GM23248 (cell line): ENCODE results near the gene HSF5. TPM values are rescaled to one million over a fixed set of nuclear protein-coding genes. Genes with fewer than 3 reads are reported as not detected.

Experiments
- DNase-seq: peaks from one replicate; pipeline ENCODE4 v3.0.0-alpha.2; 2015
- H2AFZ ChIP-seq: fragments of 200-600 bp; sonication (generic); 2 replicates; pipeline ENCODE4 v1.6.1; 2016; ENCODE audit warnings: antibody characterized with exemption
- H3F3A ChIP-seq: fragments of 200-600 bp; sonication (generic); 2 replicates; pipeline ENCODE4 v1.6.1; 2016; ENCODE audit warnings: mild to moderate bottlenecking, antibody characterized with exemption, mixed run types; ENCODE audit not compliant: insufficient read depth
- H3K27ac ChIP-seq: fragments of 200-600 bp; sonication (generic); 2 replicates; pipeline ENCODE4 v1.5.1; 2016; ENCODE audit warnings: mild to moderate bottlenecking
- H3K27me3 ChIP-seq: fragments of 200-600 bp; sonication (generic); replicated peaks from 2 replicates; pipeline ENCODE4 v1.6.1; 2016; ENCODE audit warnings: mild to moderate bottlenecking; ENCODE audit not compliant: insufficient read depth
- H3K36me3 ChIP-seq: fragments of 200-600 bp; sonication (generic); 2 replicates; pipeline ENCODE4 v1.6.1; 2016; ENCODE audit warnings: low read depth, mild to moderate bottlenecking
- H3K4me1 ChIP-seq: fragments of 200-600 bp; sonication (generic); 2 replicates; pipeline ENCODE4 v1.6.1; 2016; ENCODE audit warnings: mild to moderate bottlenecking; ENCODE audit not compliant: insufficient read depth
- H3K4me2 ChIP-seq: fragments of 200-600 bp; sonication (generic); one replicate; pipeline ENCODE4 v1.6.1; 2016; ENCODE audit warnings: mild to moderate bottlenecking; ENCODE audit not compliant: unreplicated experiment
- H3K4me3 ChIP-seq: fragments of 200-600 bp; sonication (generic); 2 replicates; pipeline ENCODE4 v1.5.1; 2016; ENCODE audit warnings: mild to moderate bottlenecking
- H3K79me2 ChIP-seq: fragments of 200-600 bp; sonication (generic); 2 replicates; pipeline ENCODE4 v1.6.1; 2016; ENCODE audit warnings: mild to moderate bottlenecking; ENCODE audit not compliant: insufficient read depth
- H3K9ac ChIP-seq: fragments of 200-600 bp; sonication (generic); 2 replicates; pipeline ENCODE4 v1.6.1; 2016; ENCODE audit warnings: mild to moderate bottlenecking
- H3K9me2 ChIP-seq: fragments of 200-600 bp; sonication (generic); 2 replicates; pipeline ENCODE4 v1.6.1; 2016; ENCODE audit warnings: mixed run types, mild to moderate bottlenecking, moderate library complexity; ENCODE audit not compliant: insufficient read depth
- H3K9me3 ChIP-seq: fragments of 200-600 bp; sonication (generic); one replicate; pipeline ENCODE4 v1.6.1; 2017; ENCODE audit warnings: low read depth
- H4K20me1 ChIP-seq: fragments of 200-600 bp; sonication (generic); 2 replicates; pipeline ENCODE4 v1.6.0; 2016; ENCODE audit not compliant: insufficient read depth
- EZH2 ChIP-seq: fragments of 200-600 bp; sonication (generic); IDR thresholded peaks from 2 replicates; pipeline ENCODE4 v1.6.1; 2018; ENCODE audit warnings: antibody characterized with exemption, mild to moderate bottlenecking; ENCODE audit not compliant: insufficient read depth, poor library complexity, severe bottlenecking
- EZH2phosphoT487 ChIP-seq: fragments of 200-600 bp; sonication (generic); IDR thresholded peaks from 2 replicates; pipeline ENCODE4 v1.6.1; 2018; ENCODE audit warnings: antibody characterized with exemption, moderate library complexity, mild to moderate bottlenecking, low read depth; ENCODE audit not compliant: insufficient read depth
- WGBS, 2 experiments: methylation state at CpG; one replicate each; pipeline ENCODE4 v1.1.6; 2015 to 2017; ENCODE audit warnings: low lambda C conversion rate in 2 of 2, low coverage in 1 of 2; ENCODE audit errors: missing lambda C conversion rate in 2 of 2; 5-methylcytosine and 5-hydroxymethylcytosine counted together
- in situ Hi-C: fragments of 300-500 bp; cut with MboI; formaldehyde crosslinking; loops from 2 replicates; pipeline ENCODE4 v1.15.0; 2020
- polyA plus RNA-seq: library from polyadenylated mRNA; unstranded; fragments of >200 nt; fragmentation: Nextera tagmentation; extraction: Ambion mirVana; gene quantifications from 2 replicates; pipeline ENCODE4 v1.2.1, GENCODE V29; 2016
- total RNA-seq: library from RNA; depleted of rRNA; stranded (reverse); fragments of >200 nt; shearing (Covaris generic); gene quantifications from 2 replicates; pipeline ENCODE4 v1.2.3, GENCODE V29; 2014

HSF5 gene
- total and polyA plus RNA-seq, 2 experiments from 2014 or later = not detected

DNA sequence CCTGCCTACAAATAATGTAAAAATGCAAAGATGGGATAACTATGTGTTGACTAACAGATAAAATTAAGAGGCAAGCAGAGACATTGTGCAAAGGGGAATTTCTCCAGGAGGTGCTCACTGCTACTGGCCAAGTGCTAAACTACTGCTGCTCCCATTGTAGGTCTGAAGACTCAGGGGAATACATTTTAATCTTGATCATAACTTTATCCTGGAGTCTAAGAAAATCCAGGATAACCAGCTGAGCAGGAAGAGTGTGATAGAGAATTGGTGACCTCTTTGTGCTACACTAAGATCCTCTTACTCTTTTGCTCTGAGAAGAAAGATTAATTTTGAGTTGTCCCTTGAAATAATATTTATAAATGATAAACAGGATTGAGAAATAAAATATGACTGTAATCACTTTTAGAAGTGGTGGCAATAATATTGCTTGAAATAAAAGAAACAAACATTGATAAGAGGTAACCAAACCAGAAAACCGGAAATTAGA is 76.8 kb downstream of the HSF5 start:
- no peaks in the 10 kb centered on the region for H4K20me1 ChIP-seq
- H3K36me3 ChIP-seq = no peaks in the 10 kb centered on the region
- DNase-seq = peak; percentile 38
- H3K27ac ChIP-seq = no peak overlapping the region
- H3K9ac ChIP-seq = no peak overlapping the region
- no peaks in the 10 kb centered on the region for H3F3A ChIP-seq
- H3K4me1 ChIP-seq = peaks cover 4% of the 10 kb centered on the region; the same call in 1 of the 2 replicates
- no peak overlapping the region for H3K4me2 ChIP-seq
- TF ChIP-seq EZH2 (no peak), EZH2phosphoT487 (no peak)
- in situ Hi-C loops = no loop called here
- H3K79me2 ChIP-seq = no peaks in the 10 kb centered on the region
- H3K9me2 ChIP-seq = no peaks in the 10 kb centered on the region
- no peaks in the 10 kb centered on the region for H3K9me3 ChIP-seq
- WGBS, 2 experiments = 35 to 36% methylated on average over 1 of the region's 1 CpG
- H3K27me3 ChIP-seq = no peaks in the 10 kb centered on the region
- no peak overlapping the region for H3K4me3 ChIP-seq
- no peak overlapping the region for H2AFZ ChIP-seq

DNA sequence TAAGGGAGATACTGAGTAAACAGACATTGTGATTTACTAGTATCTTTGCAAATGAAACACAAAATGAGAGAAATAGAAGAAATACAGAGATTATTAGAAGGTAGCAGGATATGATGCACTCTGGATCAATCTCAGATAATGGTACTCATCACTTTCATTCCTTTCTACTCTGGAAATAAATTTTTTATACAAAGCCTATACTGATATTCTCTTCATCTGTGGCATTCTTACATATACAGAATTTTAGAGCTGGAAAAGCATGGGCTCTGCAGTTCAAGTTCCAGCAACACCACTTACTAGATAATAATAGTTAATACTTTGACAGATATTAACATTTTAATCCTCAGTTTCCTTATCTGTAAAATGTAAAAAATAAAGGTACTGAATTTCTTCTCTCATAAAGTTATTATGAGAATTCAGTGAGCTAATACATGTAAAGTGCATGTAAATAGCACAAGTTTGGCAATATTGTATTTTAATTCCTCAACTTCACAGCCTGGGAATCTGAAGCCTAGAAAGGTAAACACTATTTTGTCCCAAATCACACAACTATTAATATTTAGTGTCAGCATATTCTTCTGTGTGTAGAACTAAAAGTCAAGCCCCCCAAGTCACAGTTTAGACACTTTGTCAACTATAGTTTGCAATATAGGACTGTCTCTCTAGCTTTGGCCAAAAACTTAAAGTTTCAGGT is 77.3 kb downstream of the HSF5 start:
- in situ Hi-C loops = no loop called here
- no peak overlapping the region for H3K27ac ChIP-seq
- H3K79me2 ChIP-seq = no peaks in the 10 kb centered on the region
- H3K9me2 ChIP-seq = no peaks in the 10 kb centered on the region
- TF ChIP-seq EZH2 (no peak), EZH2phosphoT487 (no peak)
- H3K4me2 ChIP-seq = no peak overlapping the region
- H3K4me1 ChIP-seq = peaks cover 4% of the 10 kb centered on the region; the same call in 1 of the 2 replicates
- no peaks in the 10 kb centered on the region for H3K27me3 ChIP-seq
- no peaks in the 10 kb centered on the region for H3F3A ChIP-seq
- no peak overlapping the region for H3K9ac ChIP-seq
- H4K20me1 ChIP-seq = no peaks in the 10 kb centered on the region
- no peaks in the 10 kb centered on the region for H3K9me3 ChIP-seq
- no peak for DNase-seq
- H3K36me3 ChIP-seq = no peaks in the 10 kb centered on the region
- no peak overlapping the region for H3K4me3 ChIP-seq
- H2AFZ ChIP-seq = no peak overlapping the region

GRCh38 chr17:58409432-58409831 is 78.8 kb downstream of the HSF5 start:
- TF ChIP-seq EZH2phosphoT487 = no peak
- H3K9me3 ChIP-seq = no peaks in the 10 kb centered on the region
- H4K20me1 ChIP-seq = no peaks in the 10 kb centered on the region
- DNase-seq = no peak
- no peak overlapping the region for H3K4me3 ChIP-seq
- in situ Hi-C loops = no loop called here
- H3K4me1 ChIP-seq = peaks cover 4% of the 10 kb centered on the region; the same call in 1 of the 2 replicates
- H3K27ac ChIP-seq = no peak overlapping the region
- no peak overlapping the region for H3K9ac ChIP-seq
- no peak overlapping the region for H2AFZ ChIP-seq
- H3K79me2 ChIP-seq = no peaks in the 10 kb centered on the region
- no peak overlapping the region for H3K4me2 ChIP-seq
- H3K27me3 ChIP-seq = no peaks in the 10 kb centered on the region
- no peaks in the 10 kb centered on the region for H3F3A ChIP-seq
- H3K9me2 ChIP-seq = no peaks in the 10 kb centered on the region
- no peaks in the 10 kb centered on the region for H3K36me3 ChIP-seq
- 58 to 62% methylated on average over 5 of the region's 5 CpGs for WGBS, 2 experiments

DNA sequence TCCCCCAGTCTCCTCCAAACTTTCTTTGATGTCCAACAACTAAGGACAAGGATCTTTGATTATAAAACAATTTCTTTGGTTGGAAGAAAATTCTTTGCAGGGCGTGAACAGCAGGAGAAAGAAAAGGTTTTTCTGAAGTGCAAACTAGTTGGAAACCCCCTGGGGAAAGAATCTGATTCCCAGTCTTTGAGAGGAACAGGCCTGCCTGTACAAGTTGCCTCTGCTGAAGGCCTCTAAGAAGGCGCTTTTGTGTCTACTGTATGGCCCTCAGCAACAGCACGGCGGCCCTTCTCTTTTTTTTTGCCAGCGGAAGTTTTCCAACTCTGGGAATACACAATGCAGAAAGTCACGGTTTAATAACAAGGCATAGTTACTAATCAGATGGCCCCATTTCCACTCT is 84.9 kb downstream of the HSF5 start:
- H3K27me3 ChIP-seq = peaks cover 8% of the 10 kb centered on the region
- H3K79me2 ChIP-seq = no peaks in the 10 kb centered on the region
- no peak overlapping the region for H2AFZ ChIP-seq
- H3F3A ChIP-seq = peaks cover 15% of the 10 kb centered on the region
- no peak overlapping the region for H3K9ac ChIP-seq
- no peaks in the 10 kb centered on the region for H3K36me3 ChIP-seq
- H3K9me3 ChIP-seq = no peaks in the 10 kb centered on the region
- H3K4me1 ChIP-seq = peaks cover 21% of the 10 kb centered on the region
- 48 to 49% methylated on average over 6 of the region's 6 CpGs for WGBS, 2 experiments
- in situ Hi-C loops = no loop called here
- H3K27ac ChIP-seq = no peak overlapping the region
- H4K20me1 ChIP-seq = no peaks in the 10 kb centered on the region
- no peak overlapping the region for H3K4me2 ChIP-seq
- no peaks in the 10 kb centered on the region for H3K9me2 ChIP-seq
- TF ChIP-seq EZH2 (no peak), EZH2phosphoT487 (no peak)
- no peak overlapping the region for H3K4me3 ChIP-seq
- DNase-seq = no peak

DNA sequence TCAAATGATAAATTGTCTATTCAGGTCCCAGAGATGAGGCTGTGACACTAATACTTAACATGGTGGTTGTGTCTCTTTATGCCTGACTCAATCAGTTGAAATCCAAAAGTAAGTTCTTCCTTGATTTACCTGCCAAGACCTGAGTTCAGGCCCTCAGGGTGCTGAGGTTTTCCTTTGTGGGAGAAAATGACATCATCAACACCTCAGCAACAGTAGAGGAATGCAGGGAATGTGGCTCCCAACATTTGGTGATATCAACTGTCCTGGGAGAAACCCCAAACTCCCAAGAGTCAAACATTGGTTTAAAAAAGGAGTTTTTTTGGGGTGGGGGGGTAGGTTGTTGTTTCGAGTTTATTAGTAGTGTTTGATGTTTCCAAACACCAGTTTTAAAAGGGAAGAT is 85.5 kb downstream of the HSF5 start:
- WGBS, 2 experiments = 0 to 7% methylated on average over 1 of the region's 1 CpG
- DNase-seq = peak; percentile 43
- in situ Hi-C loops = no loop called here
- Histone ChIP-seq H3K36me3 (no peaks in the 10 kb centered on the region), H3K9me2 (no peaks in the 10 kb centered on the region), H3K27ac (peak overlapping the region; percentile 45; the same call in 1 of the 2 replicates), H3K9ac (no peak overlapping the region), H2AFZ (no peak overlapping the region; the same call in 1 of the 2 replicates), H3K4me3 (peak overlapping the region; percentile 23; the same call in 1 of the 2 replicates), H3K4me1 (peaks cover 21% of the 10 kb centered on the region), H3F3A (peaks cover 15% of the 10 kb centered on the region), H4K20me1 (no peaks in the 10 kb centered on the region), H3K4me2 (peak overlapping the region; percentile 67), H3K9me3 (no peaks in the 10 kb centered on the region), H3K27me3 (peaks cover 14% of the 10 kb centered on the region), H3K79me2 (no peaks in the 10 kb centered on the region)
- TF ChIP-seq EZH2phosphoT487 (no peak), EZH2 (no peak)
